GM06990 (cell line): ENCODE measurements around the gene SLC52A1.
"Not testable (repeated sequence)": the region's sequence is repeated elsewhere in the genome, so short reads cannot be mapped to it uniquely, and the experiment has no call there.

Experiments used
- DNase-seq: peaks from one replicate; pipeline ENCODE4 v3.0.0-alpha.2; 2011; ENCODE audit not compliant: insufficient read length; ENCODE audit errors: extremely low read depth
- H3K27me3 ChIP-seq: replicated peaks from 2 replicates; pipeline ENCODE4 v1.6.0; 2011; ENCODE audit warnings: low read length; ENCODE audit not compliant: control insufficient read depth, insufficient read depth
- H3K36me3 ChIP-seq: 2 replicates; pipeline ENCODE4 v1.5.1; 2011; ENCODE audit warnings: low read length; ENCODE audit not compliant: control insufficient read depth, insufficient read depth
- H3K4me3 ChIP-seq: replicated peaks from 2 replicates; pipeline ENCODE4 v1.5.1; 2011; ENCODE audit warnings: low read depth, mild to moderate bottlenecking, control low read depth, low read length
- CTCF ChIP-seq: IDR thresholded peaks from 2 replicates; pipeline ENCODE4 v1.5.1; 2011; ENCODE audit warnings: low read length, control low read depth, mild to moderate bottlenecking, inconsistent platforms; ENCODE audit not compliant: insufficient read depth, poor library complexity, severe bottlenecking

SLC52A1 gene

DNA sequence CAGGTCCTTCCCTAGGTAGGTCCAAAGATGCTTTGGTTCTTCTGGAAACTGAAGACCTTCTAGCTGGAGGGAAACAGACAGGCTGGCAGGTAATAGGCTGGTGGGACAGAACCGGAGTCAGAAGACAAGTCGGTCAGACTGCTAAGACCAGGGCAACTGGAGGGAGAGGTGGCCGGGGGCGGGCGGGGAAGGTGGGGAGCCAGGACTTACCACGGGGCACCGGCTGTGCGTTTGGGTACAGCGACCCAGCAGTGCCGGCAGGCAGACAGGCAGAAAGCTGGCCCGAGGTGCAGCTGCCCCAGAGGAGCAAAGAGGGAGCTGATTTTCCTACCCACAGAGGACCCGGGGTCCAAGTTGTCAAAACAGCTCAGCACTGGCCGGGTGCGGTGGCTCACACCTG, 575 bp downstream of the SLC52A1 start:
- no peak for DNase-seq

GRCh38 chr17:5034063-5034462, 1.2 kb downstream of the SLC52A1 start:
- DNase-seq = no peak
- Histone ChIP-seq H3K36me3 (no peaks in the 10 kb centered on the region), H3K4me3 (no peak overlapping the region), H3K27me3 (no peaks in the 10 kb centered on the region)
- no peak for TF ChIP-seq CTCF

More for the DNA sequence above, 575 bp downstream of the SLC52A1 start:
- no peaks in the 10 kb centered on the region for H3K36me3 ChIP-seq
- no peaks in the 10 kb centered on the region for H3K27me3 ChIP-seq
- H3K4me3 ChIP-seq = no peak overlapping the region
- no peak for TF ChIP-seq CTCF

- no peak for TF ChIP-seq CTCF
- Histone ChIP-seq H3K4me3 (no peak overlapping the region), H3K36me3 (no peaks in the 10 kb centered on the region), H3K27me3 (no peaks in the 10 kb centered on the region)
- no peak for DNase-seq
Measured at GRCh38 chr17:5033352-5034015, 1.7 kb downstream of the SLC52A1 start.

DNA sequence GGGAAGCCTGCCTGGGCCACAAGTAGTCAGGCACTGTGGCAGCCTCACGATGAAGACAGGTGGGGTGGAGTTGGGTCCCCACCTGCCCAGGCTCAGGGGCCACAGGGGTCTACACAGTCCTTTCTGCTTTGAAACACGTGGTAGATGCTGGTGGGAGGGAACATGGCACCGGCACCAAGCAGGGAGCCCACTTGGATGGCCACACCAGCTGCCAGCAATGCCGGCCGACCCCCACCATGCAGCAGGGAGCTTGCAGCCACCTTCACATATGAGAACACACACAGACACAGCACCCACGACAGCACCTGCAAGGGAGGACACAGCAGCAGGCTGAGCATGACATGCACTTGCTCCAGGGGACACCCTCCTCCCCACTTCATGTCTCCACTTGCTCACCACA, 2.4 kb downstream of the SLC52A1 start:
- Histone ChIP-seq H3K36me3 (no peaks in the 10 kb centered on the region), H3K4me3 (no peak overlapping the region), H3K27me3 (no peaks in the 10 kb centered on the region)
- no peak for TF ChIP-seq CTCF
- no peak for DNase-seq

- TF ChIP-seq CTCF = peak; percentile 80
- peak overlapping the region; percentile 54 for H3K4me3 ChIP-seq
- DNase-seq = peak; percentile 84
- no peaks in the 10 kb centered on the region for H3K36me3 ChIP-seq
- H3K27me3 ChIP-seq = no peaks in the 10 kb centered on the region
Measured at GRCh38 chr17:5031365-5032082, 3.7 kb downstream of the SLC52A1 start.

DNA sequence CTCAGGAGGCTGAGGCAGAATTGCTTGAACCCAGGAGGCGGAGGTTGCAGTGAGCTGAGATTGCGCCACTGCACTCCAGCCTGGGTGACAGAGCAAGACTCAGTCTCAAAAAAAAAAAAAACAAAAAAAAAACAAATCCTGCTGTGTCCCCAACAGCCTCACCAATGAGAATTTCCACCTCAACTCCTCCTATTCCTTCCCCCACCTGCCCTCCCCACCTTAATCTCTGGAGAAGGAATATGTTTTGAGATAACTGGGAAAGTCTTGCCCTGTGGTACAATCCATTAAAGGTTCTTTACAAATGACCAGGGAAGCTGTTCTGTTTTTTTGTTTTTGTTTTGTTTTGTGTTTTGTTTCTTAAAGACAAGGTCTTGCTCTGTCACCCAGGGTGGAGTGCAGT, 5.1 kb downstream of the SLC52A1 start:
- H3K4me3 ChIP-seq, H3K36me3 ChIP-seq, DNase-seq, H3K27me3 ChIP-seq: not testable (repeated sequence)
